ENCODE measurements around the gene PTP4A1.
A peak's percentile ranks its signal among the peaks of the same experiment; 100 is the strongest.

PTP4A1 gene

DNA sequence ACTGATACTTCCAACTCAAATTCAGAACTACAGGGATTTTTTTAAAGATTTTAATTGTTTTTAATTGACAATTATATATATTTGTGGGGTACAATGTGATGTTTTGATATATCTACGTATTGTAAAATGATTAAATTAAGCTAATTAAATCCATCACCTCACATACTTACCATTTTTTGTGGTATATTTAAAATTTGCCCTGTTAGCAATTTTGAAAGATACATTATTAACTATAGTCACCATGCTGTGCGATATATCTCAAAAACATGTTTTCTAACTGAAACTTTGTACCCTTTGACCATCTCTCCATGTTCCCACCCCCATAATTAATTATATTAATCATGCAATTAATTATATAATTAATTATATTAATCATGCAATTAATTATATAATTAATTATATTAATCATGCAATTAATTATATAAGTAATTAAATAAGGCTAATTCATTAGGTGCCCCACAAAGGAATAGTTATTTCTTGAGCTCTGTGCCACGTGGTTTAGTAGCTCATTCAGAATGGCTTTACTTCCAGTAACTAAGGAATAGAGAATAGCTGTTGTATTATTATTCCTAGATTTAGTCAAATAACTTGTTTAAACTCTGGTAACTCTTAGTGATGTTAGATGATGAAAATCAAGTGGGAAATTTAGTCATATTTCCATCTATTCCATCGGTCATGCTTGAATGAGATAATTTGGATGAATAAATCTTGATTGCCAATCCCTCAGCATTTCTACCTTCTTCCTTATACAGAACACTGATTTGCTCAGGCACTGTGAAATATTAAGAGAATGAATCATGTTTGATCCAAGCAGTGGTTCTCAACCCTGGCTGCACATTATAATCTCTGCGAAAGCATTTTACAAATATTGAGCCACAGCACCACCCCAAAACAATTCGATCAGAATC is 25.1 kb downstream of the PTP4A1 start:
- DNase-seq (ENCODE audit: low read depth) = peak; percentile 43
- H3K4me3 ChIP-seq (ENCODE audit: low read depth, low read length) = peak overlapping the region; percentile 62
- TF ChIP-seq, protein P1, sequence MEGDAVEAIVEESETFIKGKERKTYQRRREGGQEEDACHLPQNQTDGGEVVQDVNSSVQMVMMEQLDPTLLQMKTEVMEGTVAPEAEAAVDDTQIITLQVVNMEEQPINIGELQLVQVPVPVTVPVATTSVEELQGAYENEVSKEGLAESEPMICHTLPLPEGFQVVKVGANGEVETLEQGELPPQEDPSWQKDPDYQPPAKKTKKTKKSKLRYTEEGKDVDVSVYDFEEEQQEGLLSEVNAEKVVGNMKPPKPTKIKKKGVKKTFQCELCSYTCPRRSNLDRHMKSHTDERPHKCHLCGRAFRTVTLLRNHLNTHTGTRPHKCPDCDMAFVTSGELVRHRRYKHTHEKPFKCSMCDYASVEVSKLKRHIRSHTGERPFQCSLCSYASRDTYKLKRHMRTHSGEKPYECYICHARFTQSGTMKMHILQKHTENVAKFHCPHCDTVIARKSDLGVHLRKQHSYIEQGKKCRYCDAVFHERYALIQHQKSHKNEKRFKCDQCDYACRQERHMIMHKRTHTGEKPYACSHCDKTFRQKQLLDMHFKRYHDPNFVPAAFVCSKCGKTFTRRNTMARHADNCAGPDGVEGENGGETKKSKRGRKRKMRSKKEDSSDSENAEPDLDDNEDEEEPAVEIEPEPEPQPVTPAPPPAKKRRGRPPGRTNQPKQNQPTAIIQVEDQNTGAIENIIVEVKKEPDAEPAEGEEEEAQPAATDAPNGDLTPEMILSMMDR (conservative IDR thresholded peaks at IDR 0.05; ENCODE audit: low read depth, low read length) = no peak

DNA sequence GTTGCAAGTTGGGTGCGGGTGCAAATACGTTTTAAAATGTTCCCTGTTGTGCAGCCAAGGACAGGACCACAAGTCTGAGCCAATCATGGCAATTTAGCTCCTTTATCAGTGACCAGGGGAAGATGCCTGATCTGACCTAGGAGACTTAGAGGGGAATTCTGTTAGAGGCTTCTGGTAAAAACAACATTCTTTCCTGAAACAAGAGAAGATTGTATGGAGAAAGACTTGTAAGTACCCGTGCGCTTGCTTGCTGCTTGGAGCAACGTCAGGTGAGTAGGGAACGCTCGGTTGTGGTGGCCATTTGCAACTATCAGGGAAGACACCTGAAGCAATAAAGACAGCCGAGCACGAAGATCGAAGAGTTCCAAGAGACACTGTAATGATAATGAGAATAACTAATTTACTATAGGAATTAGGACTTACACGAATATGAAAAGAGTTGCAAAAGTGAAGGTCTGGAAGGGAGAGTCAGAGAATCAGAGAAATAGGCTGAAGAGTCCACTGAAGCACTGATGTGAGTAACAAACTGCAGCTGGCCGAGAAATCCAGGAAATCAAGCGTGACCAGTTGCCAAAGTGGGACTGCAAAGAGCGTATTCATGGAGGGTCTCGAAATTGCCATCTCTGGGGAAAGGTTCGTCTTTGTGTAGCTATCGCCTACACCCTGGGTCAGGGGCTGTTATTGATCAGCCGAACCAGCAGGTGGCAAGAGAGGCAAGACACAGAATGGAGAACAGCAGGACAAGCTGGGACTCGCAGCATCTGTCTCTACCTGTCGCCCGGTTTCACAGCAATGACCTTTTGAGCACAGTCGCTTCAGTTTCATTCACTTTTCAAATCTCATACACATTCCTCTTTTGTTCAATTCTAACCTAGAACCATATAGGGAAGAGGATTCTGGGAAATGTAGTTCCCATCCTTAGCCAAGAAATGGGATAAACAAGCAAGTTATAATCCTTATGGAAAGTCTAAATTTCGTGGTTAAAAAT is 26.1 kb downstream of the PTP4A1 start:
- DNase-seq (ENCODE audit: low read depth) = peak; percentile 68
- TF ChIP-seq, protein P1 (conservative IDR thresholded peaks at IDR 0.05; ENCODE audit: low read depth, low read length) = peak; percentile 98
- peak overlapping the region; percentile 62 for H3K4me3 ChIP-seq (ENCODE audit: low read depth, low read length)

DNA sequence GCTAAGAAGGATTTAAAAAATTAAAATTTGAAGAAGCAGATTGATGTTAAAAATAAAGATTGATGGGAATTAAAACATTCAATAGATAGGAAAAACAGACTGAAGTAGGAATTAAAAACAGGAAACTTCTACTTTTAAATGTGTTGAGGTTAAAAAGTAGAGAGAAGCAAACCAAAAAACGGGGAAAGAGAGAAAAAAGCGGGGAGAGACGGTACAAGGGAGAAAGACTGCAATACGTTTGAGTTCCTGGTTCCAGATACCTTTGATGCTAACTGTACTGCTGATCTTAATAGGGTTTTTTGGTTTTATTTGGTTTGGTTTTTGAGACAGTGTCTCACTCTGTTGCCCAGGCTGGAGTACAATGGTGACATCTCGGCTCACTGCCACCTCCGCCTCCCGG is 27.0 kb downstream of the PTP4A1 start:
- no peak overlapping the region for H3K4me3 ChIP-seq (ENCODE audit: low read depth, low read length)
- DNase-seq (ENCODE audit: low read depth) = no peak
- TF ChIP-seq, protein P1 (conservative IDR thresholded peaks at IDR 0.05; ENCODE audit: low read depth, low read length) = no peak

DNA sequence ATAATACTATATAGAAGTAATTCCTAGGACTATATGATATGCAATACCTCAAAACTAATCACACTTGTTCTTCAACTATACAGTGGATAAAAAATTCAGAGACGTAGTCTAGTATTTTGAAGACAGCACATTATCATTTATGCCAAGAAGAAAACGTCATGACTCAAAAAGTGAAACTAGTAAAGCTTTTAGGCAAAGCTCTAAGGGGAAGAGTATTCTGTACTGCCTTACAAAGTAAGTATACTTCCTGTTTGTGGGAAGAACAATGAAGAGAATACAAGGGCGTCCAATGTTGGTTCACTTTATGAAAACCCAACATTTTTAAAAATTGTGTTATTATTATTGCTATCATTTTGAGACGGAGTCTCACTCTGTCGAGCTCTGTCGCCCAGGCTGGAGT is 27.9 kb downstream of the PTP4A1 start:
- no peak for DNase-seq (ENCODE audit: low read depth)
- H3K4me3 ChIP-seq (ENCODE audit: low read depth, low read length) = no peak overlapping the region
- TF ChIP-seq, protein P1 (conservative IDR thresholded peaks at IDR 0.05; ENCODE audit: low read depth, low read length) = no peak

DNA sequence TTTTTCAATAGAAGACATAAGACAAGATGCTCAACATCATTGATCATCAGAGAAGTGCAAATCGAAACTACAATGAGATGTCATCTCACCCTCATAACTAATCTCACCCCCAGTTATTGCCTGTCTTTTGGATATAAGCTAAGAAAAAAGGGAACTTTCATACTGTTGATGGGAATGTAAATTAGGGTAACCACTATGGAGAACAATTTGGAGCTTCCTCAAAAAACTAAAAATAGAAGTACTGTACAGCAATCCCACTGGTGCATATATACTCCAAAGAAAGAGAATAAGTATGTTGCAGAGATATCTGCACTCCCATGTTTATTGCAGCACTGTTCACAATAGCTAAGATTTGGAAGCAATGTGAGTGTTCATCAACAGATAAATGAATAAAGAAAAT is 37.0 kb downstream of the PTP4A1 start:
- DNase-seq (ENCODE audit: low read depth) = no peak
- no peak overlapping the region for H3K4me3 ChIP-seq (ENCODE audit: low read depth, low read length)
- TF ChIP-seq, protein P1 (conservative IDR thresholded peaks at IDR 0.05; ENCODE audit: low read depth, low read length) = no peak

DNA sequence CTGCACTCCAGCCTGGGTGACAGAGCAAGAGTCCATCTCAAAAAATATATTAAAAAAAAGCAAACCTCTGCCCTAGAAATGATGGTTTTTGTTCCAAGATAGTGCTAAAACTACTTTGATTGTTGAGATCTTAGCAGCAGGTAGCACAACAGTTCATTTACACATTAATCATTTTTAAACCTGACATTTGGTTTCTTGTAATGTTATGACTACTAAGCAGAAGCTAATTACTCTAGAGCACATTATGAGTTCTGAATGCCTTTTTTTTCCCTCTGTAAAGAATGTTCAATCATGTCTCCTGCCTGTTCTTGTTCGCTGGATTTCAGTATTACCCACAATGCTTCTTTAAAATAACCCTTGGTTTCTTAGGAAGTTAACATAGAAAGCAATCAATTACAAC is 38.7 kb downstream of the PTP4A1 start:
- DNase-seq (ENCODE audit: low read depth) = no peak
- TF ChIP-seq, protein P1 (conservative IDR thresholded peaks at IDR 0.05; ENCODE audit: low read depth, low read length) = no peak
- no peak overlapping the region for H3K4me3 ChIP-seq (ENCODE audit: low read depth, low read length)

Data from choroid plexus epithelial cell (primary cell).